Measurements from ENCODE around the gene LPP.
A peak's percentile ranks its signal among the peaks of the same experiment; 100 is the strongest.

Gene LPP

DNA sequence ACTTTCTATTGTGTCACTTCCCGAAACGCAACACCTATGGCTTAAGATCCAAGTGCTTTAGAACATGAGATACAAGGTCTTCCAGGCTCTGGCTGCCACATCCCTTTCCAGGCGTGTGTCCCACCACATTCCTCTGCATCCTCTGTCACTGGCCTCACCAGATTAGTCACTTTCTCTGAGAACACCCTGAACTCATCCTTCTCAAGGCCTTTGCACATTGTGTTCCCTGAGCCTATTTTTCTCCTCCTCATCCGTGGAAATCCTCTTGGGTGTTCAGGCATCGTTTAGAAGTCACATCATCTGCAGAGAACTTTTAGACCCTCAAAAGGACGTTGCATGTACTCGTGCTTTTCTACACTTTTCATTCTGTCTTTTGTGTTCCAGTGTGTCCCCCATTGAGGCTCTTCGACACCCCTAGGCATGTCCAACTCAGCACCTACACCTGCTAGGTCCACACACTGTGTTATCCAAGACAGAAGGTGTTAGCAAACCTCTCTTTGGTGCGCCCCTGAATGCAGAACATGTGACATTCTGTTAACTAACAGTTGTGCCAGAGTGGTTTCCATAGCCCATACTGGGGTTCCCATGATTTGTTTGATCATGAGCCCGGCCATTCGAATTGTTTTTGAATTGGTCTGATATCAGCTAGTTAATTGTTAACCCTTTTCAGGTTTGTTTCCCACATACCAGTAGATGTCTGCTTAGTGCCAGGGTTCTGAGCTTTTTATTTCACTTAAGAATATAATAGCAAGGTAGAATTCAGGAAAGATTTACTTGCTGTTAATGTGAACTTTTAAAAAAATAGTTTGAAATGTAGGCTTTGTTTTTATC, 67.2 kb downstream of the LPP start:
- DNase-seq: no peak
- H3K9me3 Mint-ChIP-seq: no peaks in the 10 kb centered on the region

DNA sequence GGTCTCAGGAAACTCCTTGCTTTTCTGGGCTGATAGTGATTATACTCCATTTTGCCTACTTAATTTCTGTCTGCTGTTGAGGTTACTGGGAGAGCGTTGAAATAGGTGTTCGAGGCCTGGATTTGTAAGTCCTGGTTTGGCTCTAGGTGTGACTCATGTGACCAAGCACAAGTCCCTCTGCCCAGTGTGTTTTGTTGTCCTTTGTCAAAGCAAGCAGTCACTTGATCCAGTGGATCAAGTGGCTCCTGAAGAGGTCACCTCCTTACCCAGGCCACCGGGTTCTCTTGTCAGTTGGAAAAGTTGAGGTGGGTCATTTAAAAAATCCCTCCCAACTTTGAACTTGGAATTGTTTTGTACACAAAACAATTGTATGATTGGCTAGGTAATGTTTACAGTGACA, 70.0 kb downstream of the LPP start:
- no peaks in the 10 kb centered on the region for H3K4me1 Mint-ChIP-seq
- ATAC-seq (no peak), DNase-seq (no peak)
- H3K27me3 Mint-ChIP-seq: no peaks in the 10 kb centered on the region
- H3K9me3 Mint-ChIP-seq: no peaks in the 10 kb centered on the region
- H3K36me3 Mint-ChIP-seq (ENCODE audit: low read depth): peaks cover 17% of the 10 kb centered on the region
- no peak overlapping the region for H3K27ac Mint-ChIP-seq
- H3K4me3 Mint-ChIP-seq: no peak overlapping the region

More for the DNA sequence above, 67.2 kb downstream of the LPP start:
- no peak overlapping the region for H3K4me3 Mint-ChIP-seq
- H3K27me3 Mint-ChIP-seq: no peaks in the 10 kb centered on the region
- no peak overlapping the region for H3K27ac Mint-ChIP-seq
- no peak for ATAC-seq
- peaks cover 10% of the 10 kb centered on the region for H3K36me3 Mint-ChIP-seq (ENCODE audit: low read depth)
- peaks cover 13% of the 10 kb centered on the region for H3K4me1 Mint-ChIP-seq

DNA sequence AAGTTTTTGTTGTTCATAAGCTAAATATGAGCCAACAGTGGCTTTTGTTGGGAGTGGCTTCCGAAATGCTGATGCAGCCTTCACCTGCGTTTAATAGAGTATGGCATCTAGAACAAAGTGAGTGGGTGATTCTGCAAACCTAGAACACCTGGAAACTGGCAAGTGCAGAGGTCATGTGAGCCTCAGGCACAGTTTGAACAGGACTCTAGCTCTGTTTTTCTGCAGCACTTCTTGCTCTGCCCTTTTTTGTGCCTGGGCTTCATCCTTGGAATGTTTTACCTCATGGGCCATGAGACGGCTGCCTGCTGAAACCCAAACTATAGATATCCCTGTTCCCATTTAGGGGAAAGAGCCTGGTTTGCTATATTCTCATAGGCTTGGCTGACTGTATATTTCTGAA, 73.5 kb downstream of the LPP start:
- Mint-ChIP-seq H3K4me3 (no peak overlapping the region), H3K36me3 (ENCODE audit: low read depth) (peaks cover 19% of the 10 kb centered on the region), H3K9me3 (no peaks in the 10 kb centered on the region), H3K27me3 (no peaks in the 10 kb centered on the region), H3K27ac (no peak overlapping the region), H3K4me1 (peaks cover 3% of the 10 kb centered on the region)
- no peak for ATAC-seq
- no peak for DNase-seq

- Mint-ChIP-seq H3K4me1 (peaks cover 3% of the 10 kb centered on the region), H3K36me3 (ENCODE audit: low read depth) (peaks cover 19% of the 10 kb centered on the region), H3K27ac (no peak overlapping the region), H3K4me3 (no peak overlapping the region), H3K27me3 (no peaks in the 10 kb centered on the region), H3K9me3 (no peaks in the 10 kb centered on the region)
- ATAC-seq: no peak
- DNase-seq: no peak
These were observed 75.2 kb downstream of the LPP start for GRCh38 chr3:188229177-188229576.

DNA sequence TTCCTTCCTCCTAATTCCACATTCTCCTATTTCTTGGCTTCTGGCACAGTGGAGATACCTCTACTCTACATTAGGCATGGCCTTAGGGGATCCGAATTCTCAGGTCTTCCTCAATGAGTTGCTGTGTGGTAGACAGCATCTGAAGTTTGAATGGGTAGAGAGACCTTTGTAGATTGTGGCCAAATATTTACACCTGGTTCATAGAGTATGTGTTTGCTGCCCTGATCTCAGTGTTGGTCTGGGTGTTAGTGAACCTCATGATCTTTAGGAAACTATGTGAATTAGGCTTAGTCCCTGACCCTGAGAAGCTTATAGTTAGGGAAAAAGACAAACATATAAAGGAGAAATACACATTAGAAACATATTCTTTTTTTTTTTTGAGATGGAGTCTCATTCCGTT, 75.8 kb downstream of the LPP start:
- Mint-ChIP-seq H3K36me3 (ENCODE audit: low read depth) (peaks cover 15% of the 10 kb centered on the region), H3K27me3 (no peaks in the 10 kb centered on the region), H3K27ac (no peak overlapping the region), H3K9me3 (no peaks in the 10 kb centered on the region), H3K4me1 (peaks cover 3% of the 10 kb centered on the region), H3K4me3 (no peak overlapping the region)
- no peak for ATAC-seq
- no peak for DNase-seq

DNA sequence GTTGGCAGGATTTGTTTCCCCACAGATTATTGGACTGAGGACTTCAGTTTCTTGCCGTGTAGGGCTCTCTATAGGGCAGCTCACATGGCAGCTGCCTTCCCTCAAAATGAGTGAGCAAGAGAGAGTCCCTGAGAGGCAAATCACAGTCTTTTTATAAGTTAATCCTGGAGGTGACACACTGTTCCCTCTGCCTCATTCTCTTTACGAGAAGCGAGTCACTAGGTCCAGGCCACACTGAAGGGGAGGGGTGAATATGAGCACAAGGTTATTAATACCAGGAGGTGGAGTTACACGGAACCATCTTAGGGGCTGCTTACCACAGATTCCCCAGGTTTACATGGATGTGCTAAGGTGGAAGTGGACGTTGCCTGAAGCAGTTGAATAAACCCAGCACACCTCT, 77.0 kb downstream of the LPP start:
- Mint-ChIP-seq H3K27ac (no peak overlapping the region), H3K36me3 (ENCODE audit: low read depth) (peaks cover 11% of the 10 kb centered on the region), H3K4me3 (no peak overlapping the region), H3K4me1 (peaks cover 3% of the 10 kb centered on the region), H3K9me3 (no peaks in the 10 kb centered on the region), H3K27me3 (no peaks in the 10 kb centered on the region)
- ATAC-seq (peak; percentile 57), DNase-seq (no peak)

- Mint-ChIP-seq H3K27me3 (no peaks in the 10 kb centered on the region), H3K27ac (no peak overlapping the region), H3K4me3 (no peak overlapping the region), H3K9me3 (peaks cover 4% of the 10 kb centered on the region), H3K4me1 (peaks cover 6% of the 10 kb centered on the region), H3K36me3 (ENCODE audit: low read depth) (peaks cover 10% of the 10 kb centered on the region)
- ATAC-seq (no peak), DNase-seq (no peak)
These were observed 77.5 kb downstream of the LPP start for GRCh38 chr3:188231456-188231855.

DNA sequence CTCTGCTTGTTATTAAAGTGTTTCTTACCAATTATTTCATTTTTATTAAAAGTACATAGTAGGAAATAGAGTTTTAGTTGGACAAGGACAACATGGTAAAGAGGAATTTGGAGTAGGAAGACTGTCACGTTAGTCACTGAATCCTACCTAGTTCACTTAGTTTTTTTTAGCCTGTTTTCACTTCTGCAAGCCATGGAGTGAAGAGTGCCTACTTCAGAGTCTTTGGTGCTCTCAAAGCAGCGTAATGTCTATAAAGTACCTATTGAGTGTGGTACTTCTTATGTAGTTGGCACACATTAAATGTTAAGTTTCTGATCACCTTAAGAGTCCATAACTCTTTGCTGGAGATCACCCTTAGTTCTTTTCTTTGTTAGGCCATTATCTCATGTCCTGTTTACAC, 78.7 kb downstream of the LPP start:
- no peak for ATAC-seq
- DNase-seq: no peak
- no peak overlapping the region for H3K27ac Mint-ChIP-seq
- H3K36me3 Mint-ChIP-seq (ENCODE audit: low read depth): peaks cover 7% of the 10 kb centered on the region
- H3K9me3 Mint-ChIP-seq: peaks cover 4% of the 10 kb centered on the region
- peaks cover 12% of the 10 kb centered on the region for H3K4me1 Mint-ChIP-seq
- H3K27me3 Mint-ChIP-seq: no peaks in the 10 kb centered on the region
- no peak overlapping the region for H3K4me3 Mint-ChIP-seq

- ATAC-seq (no peak), DNase-seq (no peak)
- Mint-ChIP-seq H3K27ac (no peak overlapping the region), H3K27me3 (no peaks in the 10 kb centered on the region), H3K4me1 (peaks cover 17% of the 10 kb centered on the region), H3K4me3 (no peak overlapping the region), H3K36me3 (ENCODE audit: low read depth) (peaks cover 7% of the 10 kb centered on the region), H3K9me3 (peaks cover 4% of the 10 kb centered on the region)
These were observed 79.4 kb downstream of the LPP start for GRCh38 chr3:188233320-188233719.

DNA sequence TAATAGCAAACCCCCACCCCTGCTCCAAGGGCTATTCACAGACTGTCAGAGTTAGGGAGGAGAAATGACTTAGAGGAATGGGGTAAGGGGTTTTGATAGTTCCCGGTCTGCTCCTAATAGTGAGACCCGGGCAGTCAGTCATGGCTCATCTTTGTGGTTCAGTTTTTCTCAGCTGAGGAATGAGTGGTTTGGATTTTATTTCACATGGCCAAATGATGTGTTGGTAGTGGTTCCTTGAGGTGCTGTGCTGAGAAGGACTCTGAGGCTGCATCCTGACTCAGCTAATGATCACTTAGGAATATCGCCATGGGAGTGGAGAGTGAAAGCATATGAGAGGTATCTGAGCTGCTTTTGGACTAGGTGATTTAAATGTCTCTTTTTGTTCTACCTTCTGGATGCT, 80.2 kb downstream of the LPP start:
- Mint-ChIP-seq H3K4me3 (no peak overlapping the region), H3K36me3 (ENCODE audit: low read depth) (peaks cover 7% of the 10 kb centered on the region), H3K27me3 (no peaks in the 10 kb centered on the region), H3K27ac (no peak overlapping the region), H3K9me3 (peaks cover 4% of the 10 kb centered on the region), H3K4me1 (peaks cover 18% of the 10 kb centered on the region)
- no peak for DNase-seq
- ATAC-seq: no peak

DNA sequence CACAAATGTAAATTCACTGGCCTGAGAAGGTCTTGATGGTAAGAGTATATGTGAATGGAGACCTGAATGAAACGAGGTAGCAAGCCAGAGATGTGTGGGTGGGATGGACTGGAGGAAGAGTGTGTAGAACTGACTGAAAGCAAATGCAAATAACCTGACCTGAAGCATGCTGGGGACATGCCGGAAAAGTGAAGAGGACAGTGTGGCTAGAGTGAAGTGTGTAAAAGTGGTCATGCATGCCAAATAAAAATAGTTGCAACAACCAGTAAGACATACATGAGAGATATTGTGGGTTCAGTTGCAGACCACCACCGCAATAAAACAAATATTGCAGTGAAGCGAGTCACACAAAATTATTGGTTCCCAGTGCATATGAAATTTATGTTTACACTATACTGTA, 82.3 kb downstream of the LPP start:
- peaks cover 16% of the 10 kb centered on the region for H3K4me1 Mint-ChIP-seq
- peaks cover 4% of the 10 kb centered on the region for H3K9me3 Mint-ChIP-seq
- DNase-seq: no peak
- H3K27ac Mint-ChIP-seq: no peak overlapping the region
- H3K27me3 Mint-ChIP-seq: no peaks in the 10 kb centered on the region
- H3K4me3 Mint-ChIP-seq: no peak overlapping the region
- ATAC-seq: no peak
- peaks cover 4% of the 10 kb centered on the region for H3K36me3 Mint-ChIP-seq (ENCODE audit: low read depth)

DNA sequence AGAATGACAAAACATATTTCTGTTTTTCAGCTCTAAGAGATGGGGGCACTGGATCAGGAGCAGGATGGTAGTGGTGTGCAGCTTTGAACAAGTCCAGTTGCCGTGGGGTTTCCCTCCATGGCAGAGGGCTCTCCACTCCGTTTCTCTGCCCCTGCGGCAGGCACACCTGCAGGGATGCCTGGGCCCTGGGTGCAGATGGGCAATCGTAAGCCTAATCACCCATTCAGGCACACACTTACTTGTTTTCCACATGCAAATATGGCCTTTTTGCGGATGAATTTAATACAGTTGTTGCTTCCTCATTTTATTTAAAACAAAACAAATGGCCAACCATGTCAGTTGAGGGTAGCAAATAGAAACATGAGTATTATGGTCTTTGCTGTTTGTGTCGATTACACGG, 85.1 kb downstream of the LPP start:
- H3K27me3 Mint-ChIP-seq: no peaks in the 10 kb centered on the region
- ATAC-seq: no peak
- no peak for DNase-seq

DNA sequence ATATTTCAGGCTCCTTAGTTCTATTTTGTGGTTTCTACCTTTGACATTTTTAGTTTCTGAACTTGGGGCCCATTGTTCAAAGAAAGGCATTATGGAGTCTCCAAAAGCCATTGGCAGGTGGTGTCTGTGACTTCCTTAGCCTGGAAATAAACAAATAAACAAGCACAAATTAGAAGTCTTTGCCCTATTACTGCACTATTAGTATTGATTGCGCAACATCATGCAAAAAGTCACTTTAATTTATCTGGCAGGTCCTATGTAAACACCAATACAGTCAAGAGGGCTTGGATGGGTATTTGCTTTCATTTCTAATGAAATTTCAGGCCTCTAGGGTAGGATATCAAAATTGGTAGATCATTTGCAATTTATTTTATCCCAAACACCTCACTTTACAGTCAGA, 85.6 kb downstream of the LPP start:
- no peaks in the 10 kb centered on the region for H3K27me3 Mint-ChIP-seq
- H3K9me3 Mint-ChIP-seq: peaks cover 4% of the 10 kb centered on the region
- peaks cover 39% of the 10 kb centered on the region for H3K4me1 Mint-ChIP-seq
- no peak overlapping the region for H3K4me3 Mint-ChIP-seq
- peaks cover 4% of the 10 kb centered on the region for H3K36me3 Mint-ChIP-seq (ENCODE audit: low read depth)
- H3K27ac Mint-ChIP-seq: no peak overlapping the region
- DNase-seq (no peak), ATAC-seq (no peak)

More for the DNA sequence above, 85.1 kb downstream of the LPP start:
- peaks cover 34% of the 10 kb centered on the region for H3K4me1 Mint-ChIP-seq
- H3K27ac Mint-ChIP-seq: no peak overlapping the region
- H3K36me3 Mint-ChIP-seq (ENCODE audit: low read depth): peaks cover 4% of the 10 kb centered on the region
- H3K9me3 Mint-ChIP-seq: peaks cover 4% of the 10 kb centered on the region
- H3K4me3 Mint-ChIP-seq: no peak overlapping the region

GRCh38 chr3:188240189-188240981, 86.4 kb downstream of the LPP start:
- Mint-ChIP-seq H3K4me1 (peaks cover 45% of the 10 kb centered on the region), H3K36me3 (ENCODE audit: low read depth) (peaks cover 4% of the 10 kb centered on the region)

DNA sequence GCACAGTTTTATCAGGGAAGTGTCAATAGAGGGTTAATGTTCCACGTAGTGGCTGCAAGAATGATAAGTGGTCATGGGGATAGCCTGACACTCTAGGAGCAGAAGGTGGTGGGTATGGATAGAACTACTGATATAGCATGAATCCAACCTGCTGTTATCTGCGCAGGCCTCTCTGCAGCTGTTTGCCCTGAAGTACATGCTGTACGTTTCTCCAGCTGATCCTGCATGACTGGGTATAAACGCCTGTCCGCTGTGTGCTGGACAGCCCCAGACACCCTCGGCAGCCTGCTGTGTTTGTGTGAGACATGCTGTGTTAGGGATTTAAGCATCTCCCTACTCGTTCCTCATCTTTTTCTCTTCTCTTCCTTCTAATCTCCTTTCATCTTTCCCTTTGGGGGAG, 87.1 kb downstream of the LPP start:
- Mint-ChIP-seq H3K27me3 (no peaks in the 10 kb centered on the region), H3K4me3 (no peak overlapping the region), H3K36me3 (ENCODE audit: low read depth) (peaks cover 4% of the 10 kb centered on the region), H3K27ac (no peak overlapping the region), H3K9me3 (peaks cover 3% of the 10 kb centered on the region), H3K4me1 (peaks cover 47% of the 10 kb centered on the region)
- ATAC-seq: no peak
- DNase-seq: no peak

More at GRCh38 chr3:188240189-188240981, 86.4 kb downstream of the LPP start:
- ATAC-seq (no peak), DNase-seq (no peak)
- Mint-ChIP-seq H3K4me3 (no peak overlapping the region), H3K27me3 (no peaks in the 10 kb centered on the region), H3K27ac (no peak overlapping the region), H3K9me3 (peaks cover 4% of the 10 kb centered on the region)

Measured in activated naive CD8-positive, alpha-beta T cell treated with anti-CD3 and anti-CD28 coated beads, Interleukin-2, amount 50 U/mL, for 24 hours (primary cell).